Neural crest cell (in vitro differentiated cells): ENCODE results near the gene LRCH1. TPM values are rescaled to one million over a fixed set of nuclear protein-coding genes. Genes with fewer than 3 reads are reported as not detected.

Experiments
- DNase-seq: peaks from one replicate; pipeline ENCODE4 v3.0.0; 2021; ENCODE audit warnings: low read depth, mixed read lengths, low spot score
- H3K27ac Mint-ChIP-seq: one replicate; pipeline ENCODE4 v1.8.0; 2021; ENCODE audit warnings: mild to moderate bottlenecking, mixed read lengths; ENCODE audit not compliant: unreplicated experiment
- H3K27me3 Mint-ChIP-seq: 2 replicates; pipeline ENCODE4 v1.8.0; 2021; ENCODE audit warnings: low read depth, mild to moderate bottlenecking, mixed read lengths
- H3K36me3 Mint-ChIP-seq: 2 replicates; pipeline ENCODE4 v1.8.0; 2021; ENCODE audit warnings: low read depth, mild to moderate bottlenecking, mixed read lengths
- H3K4me1 Mint-ChIP-seq: 2 replicates; pipeline ENCODE4 v1.8.0; 2021; ENCODE audit warnings: mixed read lengths
- H3K4me3 Mint-ChIP-seq: one replicate; pipeline ENCODE4 v1.8.0; 2021; ENCODE audit warnings: mild to moderate bottlenecking, mixed read lengths
- H3K9me3 Mint-ChIP-seq: 2 replicates; pipeline ENCODE4 v1.8.0; 2021; ENCODE audit warnings: mixed read lengths
- total RNA-seq: library from RNA; stranded (reverse); gene quantifications from 2 replicates; pipeline ENCODE4 v1.2.1, GENCODE V29; 2021
- TF ChIP-seq, protein P1 (sequence below): fragments of 200-600 bp; sonication (generic); conservative IDR thresholded peaks from 2 replicates; pipeline ENCODE4 v1.5.0; 2021; ENCODE audit warnings: antibody characterized with exemption, mild to moderate bottlenecking

LRCH1 gene
- total RNA-seq, 1 donor from 2014 or later = 15.8 TPM

DNA sequence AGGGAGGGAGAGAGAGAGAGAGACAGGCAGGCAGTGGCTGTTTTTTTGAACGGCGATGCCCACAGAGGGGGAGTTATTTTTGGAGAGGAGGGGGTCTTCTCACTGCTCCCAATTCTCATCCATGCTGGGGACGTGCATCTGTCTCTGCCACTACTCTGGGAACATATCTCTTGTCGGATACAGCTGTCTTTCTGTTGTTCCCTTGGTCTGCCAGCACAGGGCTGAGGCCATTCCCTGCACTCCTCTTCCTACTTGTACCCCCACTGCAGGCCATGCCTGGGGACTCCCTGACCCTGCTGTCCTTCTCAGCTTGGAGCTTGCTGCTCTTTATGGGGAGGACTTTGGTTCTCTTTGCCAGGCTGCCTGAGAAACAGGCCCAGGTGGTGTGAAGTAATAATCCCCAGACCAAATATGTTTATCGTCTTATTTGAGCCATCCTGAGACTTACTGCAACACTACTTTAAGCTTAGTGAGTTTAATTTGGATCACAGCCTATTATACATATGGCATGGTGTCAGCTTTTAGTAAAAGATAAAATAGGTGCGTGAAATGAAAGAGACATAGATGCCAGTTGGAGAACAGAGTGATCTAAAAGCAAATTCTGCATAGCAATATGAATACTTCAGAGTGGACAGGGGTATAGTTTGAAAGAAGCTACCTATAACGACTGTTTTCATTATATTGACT is 19.1 kb downstream of the LRCH1 start:
- Mint-ChIP-seq H3K4me1 (peaks cover 40% of the 10 kb centered on the region), H3K27me3 (no peaks in the 10 kb centered on the region), H3K9me3 (peaks cover 4% of the 10 kb centered on the region), H3K4me3 (no peak overlapping the region), H3K36me3 (peaks cover 6% of the 10 kb centered on the region), H3K27ac (no peak overlapping the region)
- TF ChIP-seq, protein P1, sequence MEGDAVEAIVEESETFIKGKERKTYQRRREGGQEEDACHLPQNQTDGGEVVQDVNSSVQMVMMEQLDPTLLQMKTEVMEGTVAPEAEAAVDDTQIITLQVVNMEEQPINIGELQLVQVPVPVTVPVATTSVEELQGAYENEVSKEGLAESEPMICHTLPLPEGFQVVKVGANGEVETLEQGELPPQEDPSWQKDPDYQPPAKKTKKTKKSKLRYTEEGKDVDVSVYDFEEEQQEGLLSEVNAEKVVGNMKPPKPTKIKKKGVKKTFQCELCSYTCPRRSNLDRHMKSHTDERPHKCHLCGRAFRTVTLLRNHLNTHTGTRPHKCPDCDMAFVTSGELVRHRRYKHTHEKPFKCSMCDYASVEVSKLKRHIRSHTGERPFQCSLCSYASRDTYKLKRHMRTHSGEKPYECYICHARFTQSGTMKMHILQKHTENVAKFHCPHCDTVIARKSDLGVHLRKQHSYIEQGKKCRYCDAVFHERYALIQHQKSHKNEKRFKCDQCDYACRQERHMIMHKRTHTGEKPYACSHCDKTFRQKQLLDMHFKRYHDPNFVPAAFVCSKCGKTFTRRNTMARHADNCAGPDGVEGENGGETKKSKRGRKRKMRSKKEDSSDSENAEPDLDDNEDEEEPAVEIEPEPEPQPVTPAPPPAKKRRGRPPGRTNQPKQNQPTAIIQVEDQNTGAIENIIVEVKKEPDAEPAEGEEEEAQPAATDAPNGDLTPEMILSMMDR = no peak
- no peak for DNase-seq

DNA sequence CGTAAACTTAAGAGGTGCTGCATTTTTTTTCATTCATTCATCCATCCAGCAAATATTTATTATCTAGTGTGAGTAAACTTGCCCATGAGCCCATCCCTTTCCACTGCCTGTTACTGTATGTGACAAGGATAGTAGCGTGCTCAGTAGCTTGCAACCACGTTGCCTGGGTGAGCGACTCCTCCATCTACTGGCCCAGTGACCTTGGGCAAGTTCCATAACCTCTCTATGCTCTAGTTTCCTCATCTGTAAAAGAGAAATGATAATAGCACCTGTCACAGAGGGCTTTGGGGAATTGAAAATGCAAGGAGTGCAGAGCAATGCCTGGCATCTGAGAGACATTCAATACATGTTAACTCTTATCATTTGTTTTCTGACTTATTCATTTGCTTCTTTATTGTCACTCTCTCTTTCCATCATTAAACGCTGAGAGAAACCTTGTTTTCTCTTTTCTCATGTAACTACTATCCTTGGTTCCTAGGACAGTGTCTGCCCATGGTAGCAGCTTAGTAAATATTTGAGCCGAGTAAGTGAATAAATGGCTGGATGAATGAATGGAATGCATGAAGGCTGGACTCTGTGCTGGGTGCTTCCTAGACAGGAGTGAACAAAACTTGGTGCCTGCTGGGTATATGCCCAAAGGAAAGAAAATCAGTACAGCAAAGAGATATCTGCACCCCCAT is 19.9 kb downstream of the LRCH1 start:
- Mint-ChIP-seq H3K27me3 (no peaks in the 10 kb centered on the region), H3K27ac (no peak overlapping the region), H3K4me1 (peaks cover 39% of the 10 kb centered on the region), H3K4me3 (no peak overlapping the region), H3K36me3 (peaks cover 6% of the 10 kb centered on the region), H3K9me3 (peaks cover 4% of the 10 kb centered on the region)
- TF ChIP-seq, protein P1 = no peak
- DNase-seq = no peak

DNA sequence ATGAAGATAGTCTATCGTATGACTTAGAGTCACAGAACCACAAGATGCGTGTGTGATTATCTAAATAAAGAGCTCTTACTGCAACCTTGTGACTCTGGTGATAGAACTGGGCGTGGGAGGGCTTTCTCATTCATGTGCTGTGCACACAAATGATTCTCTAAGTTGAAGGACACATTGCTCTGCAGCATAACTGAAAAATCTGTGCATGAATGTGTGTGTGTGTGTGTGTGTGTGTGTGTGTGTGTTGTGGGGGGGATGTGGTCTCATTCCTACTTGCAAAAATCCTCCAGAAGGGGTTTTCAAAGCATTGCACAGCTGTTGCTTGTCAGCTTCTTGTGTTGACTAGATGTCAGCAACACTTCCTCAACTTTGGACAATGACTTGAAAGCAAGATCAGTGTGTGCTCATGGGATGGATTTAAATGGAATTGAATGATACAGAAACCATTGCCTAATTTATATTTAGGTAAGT is 22.4 kb downstream of the LRCH1 start:
- Mint-ChIP-seq H3K4me3 (no peak overlapping the region), H3K4me1 (peaks cover 59% of the 10 kb centered on the region), H3K9me3 (peaks cover 4% of the 10 kb centered on the region), H3K27me3 (no peaks in the 10 kb centered on the region), H3K27ac (no peak overlapping the region), H3K36me3 (peaks cover 6% of the 10 kb centered on the region)
- TF ChIP-seq, protein P1 = no peak
- DNase-seq = no peak

DNA sequence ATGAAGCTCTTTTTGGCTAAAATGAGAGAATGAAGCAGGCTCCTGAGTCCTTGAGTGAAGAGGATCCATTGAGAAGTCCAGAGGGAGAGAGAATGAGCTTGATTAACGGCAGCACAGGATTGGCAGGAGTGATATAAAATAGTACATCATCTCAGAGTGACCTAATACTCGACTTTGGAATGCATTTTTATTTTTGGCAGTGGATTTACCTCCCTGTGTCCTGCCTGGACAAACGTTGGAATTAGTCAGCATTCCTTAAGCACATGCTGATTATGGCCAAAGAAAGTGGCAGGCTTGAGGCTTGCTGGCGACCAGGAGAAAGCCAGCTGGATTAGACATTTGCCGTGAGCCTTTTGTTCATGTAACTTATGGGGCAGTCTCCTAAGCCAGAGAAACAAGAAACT is 22.9 kb downstream of the LRCH1 start:
- H3K4me1 Mint-ChIP-seq = peaks cover 59% of the 10 kb centered on the region
- TF ChIP-seq, protein P1 = no peak
- peaks cover 4% of the 10 kb centered on the region for H3K9me3 Mint-ChIP-seq
- peaks cover 6% of the 10 kb centered on the region for H3K36me3 Mint-ChIP-seq
- H3K4me3 Mint-ChIP-seq = no peak overlapping the region
- H3K27ac Mint-ChIP-seq = no peak overlapping the region
- no peaks in the 10 kb centered on the region for H3K27me3 Mint-ChIP-seq
- DNase-seq = no peak

DNA sequence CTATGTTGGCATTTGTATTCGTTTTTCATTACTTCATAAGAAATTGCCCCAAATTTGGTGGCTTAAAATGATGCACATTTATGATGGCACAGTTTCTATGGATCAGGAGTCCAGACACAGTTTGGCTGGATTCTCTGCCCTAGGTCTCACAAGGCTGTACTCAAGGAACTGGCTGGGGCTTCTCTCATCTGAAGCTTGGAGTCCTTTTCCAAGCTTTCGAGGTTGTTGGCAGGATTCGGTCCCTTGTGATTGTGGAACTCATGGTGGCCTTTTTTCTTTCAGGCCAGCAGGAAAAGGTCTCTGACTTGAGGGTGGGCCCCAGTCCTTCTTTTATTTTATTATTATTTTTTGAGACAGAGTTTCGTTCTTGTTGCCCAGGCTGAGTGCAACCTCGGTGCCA is 23.8 kb downstream of the LRCH1 start:
- Mint-ChIP-seq H3K27me3 (no peaks in the 10 kb centered on the region), H3K4me1 (peaks cover 64% of the 10 kb centered on the region), H3K4me3 (no peak overlapping the region), H3K36me3 (peaks cover 9% of the 10 kb centered on the region), H3K27ac (no peak overlapping the region), H3K9me3 (peaks cover 4% of the 10 kb centered on the region)
- TF ChIP-seq, protein P1 = no peak
- DNase-seq = no peak
